Measurements from ENCODE around the gene AXIN2.
A peak's percentile ranks its signal among the peaks of the same experiment; 100 is the strongest.

AXIN2 gene

GRCh38 chr17:65584604-65585521 is 23.4 kb upstream of the AXIN2 start:
- no peak for DNase-seq (ENCODE audit: low read depth)

GRCh38 chr17:65583921-65584603 is 22.6 kb upstream of the AXIN2 start:
- no peak for DNase-seq (ENCODE audit: low read depth)

- DNase-seq (ENCODE audit: low read depth), result no peak
These were observed 15.5 kb upstream of the AXIN2 start for GRCh38 chr17:65576939-65577338.

DNA sequence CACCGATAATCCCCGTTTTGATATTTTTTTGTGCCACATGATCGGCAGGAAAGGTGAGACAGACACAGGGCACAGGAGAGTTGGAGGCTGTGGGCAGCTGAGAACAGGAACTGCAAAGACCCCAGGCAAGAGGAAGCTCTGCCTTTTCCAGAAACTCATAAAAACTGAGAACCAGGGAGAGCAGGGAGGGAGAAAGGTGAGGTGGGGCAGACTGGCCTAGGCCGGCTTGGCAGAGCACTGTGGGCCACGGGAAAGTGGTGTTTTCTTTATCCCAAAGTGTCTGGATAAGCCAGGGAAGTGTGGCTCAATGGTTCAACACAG is 11.8 kb upstream of the AXIN2 start:
- DNase-seq (ENCODE audit: low read depth), result no peak

GRCh38 chr17:65572581-65573281 is 11.3 kb upstream of the AXIN2 start:
- DNase-seq (ENCODE audit: low read depth), result no peak

GRCh38 chr17:65572186-65572580 is 10.7 kb upstream of the AXIN2 start:
- DNase-seq (ENCODE audit: low read depth), result no peak

GRCh38 chr17:65568918-65569317 is 7.5 kb upstream of the AXIN2 start:
- DNase-seq (ENCODE audit: low read depth), result no peak

DNA sequence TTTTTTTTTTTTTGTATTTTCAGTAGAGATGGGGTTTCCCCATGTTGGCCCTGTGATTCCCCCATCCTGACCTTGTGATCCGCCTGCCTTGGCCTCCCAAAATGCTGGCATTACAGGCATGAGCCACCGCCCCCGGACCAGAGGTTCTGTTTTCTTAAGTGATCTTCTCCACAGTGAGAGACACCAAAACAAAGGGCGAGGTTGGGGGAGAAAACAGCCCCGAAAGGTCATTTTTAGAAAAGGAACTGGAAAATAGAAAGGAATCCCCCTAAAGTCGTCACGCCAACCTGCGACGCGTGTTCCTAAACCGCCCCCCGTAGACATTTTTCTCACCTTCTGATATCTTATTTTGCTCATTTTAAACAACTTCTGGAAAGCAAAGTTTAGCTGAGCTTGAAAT is 6.1 kb upstream of the AXIN2 start:
- no peak for DNase-seq (ENCODE audit: low read depth)

- DNase-seq (ENCODE audit: low read depth), result no peak
These were observed 4.1 kb upstream of the AXIN2 start for GRCh38 chr17:65565559-65565958.

- no peak for DNase-seq (ENCODE audit: low read depth)
These were observed 3.3 kb upstream of the AXIN2 start for GRCh38 chr17:65564793-65565192.

- DNase-seq (ENCODE audit: low read depth), result no peak
These were observed 721 bp upstream of the AXIN2 start for GRCh38 chr17:65562206-65562531.

DNA sequence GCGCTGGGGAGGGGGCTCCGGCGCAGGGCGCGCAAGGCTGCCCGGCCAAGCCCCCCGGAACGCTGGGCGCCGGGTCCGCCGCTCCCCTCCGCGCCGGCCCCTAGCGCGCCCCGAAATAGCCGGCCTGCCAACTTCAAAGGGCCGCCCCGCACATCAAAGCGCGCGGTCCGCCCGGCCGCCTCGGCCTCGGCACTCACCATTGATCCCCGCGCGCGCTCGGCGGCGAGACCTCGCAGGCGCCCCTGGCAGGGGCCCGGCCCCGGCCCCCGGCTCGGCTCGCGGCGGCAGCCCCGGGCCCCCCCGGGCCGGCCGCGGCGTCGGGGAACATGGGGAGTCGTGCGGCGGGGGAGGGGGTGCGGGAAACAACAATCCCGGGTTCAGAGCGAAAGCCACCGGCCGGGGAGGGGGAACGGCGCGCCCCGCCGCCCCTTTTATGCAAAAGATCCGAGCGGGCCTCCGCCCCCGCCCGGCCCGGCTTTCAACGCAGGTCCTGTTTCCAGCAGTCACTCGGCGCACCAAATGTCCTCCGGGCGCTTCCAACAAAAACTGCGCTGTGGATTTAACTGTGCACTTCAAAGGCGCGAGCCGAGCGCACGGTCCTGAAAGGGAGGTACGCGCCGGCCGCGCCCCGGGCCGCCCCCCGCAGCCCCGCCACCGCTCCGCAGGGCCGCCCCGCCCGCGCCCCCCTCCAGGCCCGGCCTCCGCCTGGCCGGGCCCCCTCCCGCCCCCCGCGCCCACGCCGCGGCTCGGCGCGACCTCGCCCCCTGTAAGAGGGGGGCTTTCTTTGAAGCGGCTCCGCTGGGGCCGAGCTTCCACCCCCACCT is 608 bp downstream of the AXIN2 start:
- DNase-seq (ENCODE audit: low read depth), result peak; percentile 31

DNA sequence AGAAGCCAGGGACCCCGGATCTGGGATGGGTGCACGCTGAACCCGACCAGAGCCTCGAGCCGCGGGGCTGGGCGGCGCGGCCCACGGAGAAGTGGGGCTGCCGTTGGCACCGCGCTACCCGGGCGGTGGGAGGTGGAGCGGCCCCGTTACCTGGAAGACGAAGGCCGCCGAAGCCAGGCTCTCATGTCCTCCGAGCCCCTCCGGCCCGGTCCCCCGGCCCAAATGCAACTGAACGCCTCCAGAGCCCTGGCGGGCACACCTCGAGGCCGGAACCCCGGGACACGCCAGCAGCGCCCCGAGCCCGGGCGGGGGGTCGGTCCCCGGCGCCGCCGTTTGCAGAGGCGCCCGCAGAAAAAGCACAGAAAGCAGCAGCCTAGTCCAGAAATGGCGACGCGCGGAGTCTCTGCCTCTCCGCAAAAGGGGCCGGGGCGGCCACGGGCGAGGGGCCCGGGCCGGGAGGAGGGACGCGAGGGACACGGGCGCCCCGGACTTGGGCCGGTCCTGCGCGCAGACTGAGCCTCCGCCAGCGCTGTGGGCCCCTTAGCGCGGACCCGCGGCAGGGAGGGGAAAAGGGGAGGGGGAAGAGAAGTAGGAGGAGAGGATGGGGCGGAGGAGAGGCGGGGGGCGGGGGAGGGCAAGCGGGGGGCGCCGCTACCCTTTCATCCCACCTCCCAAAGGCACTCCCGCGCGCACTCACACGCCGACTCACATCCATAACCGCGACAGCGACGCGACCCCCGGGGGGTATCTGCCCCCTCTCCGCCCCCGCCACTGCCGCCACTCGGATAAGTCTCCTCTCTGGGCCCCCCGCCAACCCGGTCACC is 1.4 kb downstream of the AXIN2 start:
- DNase-seq (ENCODE audit: low read depth), result no peak

GRCh38 chr17:65559461-65559803 is 2.0 kb downstream of the AXIN2 start:
- DNase-seq (ENCODE audit: low read depth), result no peak

- no peak for DNase-seq (ENCODE audit: low read depth)
These were observed 2.6 kb downstream of the AXIN2 start for GRCh38 chr17:65558683-65559460.

DNA sequence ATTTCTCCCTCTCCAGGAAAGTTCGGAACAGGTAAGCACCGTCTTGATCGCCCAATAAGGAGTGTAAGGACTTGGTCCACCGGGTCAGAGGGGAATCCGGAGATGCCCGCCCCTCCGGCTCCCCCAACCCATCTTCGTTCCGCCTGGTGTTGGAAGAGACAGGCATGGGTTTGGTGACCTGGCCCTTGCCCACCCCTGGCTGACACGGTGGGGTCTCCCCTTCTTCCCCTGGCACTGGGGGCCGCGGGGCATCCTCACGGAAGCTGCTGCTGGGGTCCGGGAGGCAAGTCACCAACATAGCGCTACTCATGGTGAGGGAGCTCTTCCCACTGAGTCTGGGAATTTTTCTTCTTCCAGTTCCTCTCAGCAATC is 3.2 kb downstream of the AXIN2 start:
- no peak for DNase-seq (ENCODE audit: low read depth)

GRCh38 chr17:65557349-65558310 is 3.8 kb downstream of the AXIN2 start:
- no peak for DNase-seq (ENCODE audit: low read depth)

- no peak for DNase-seq (ENCODE audit: low read depth)
These were observed 4.5 kb downstream of the AXIN2 start for GRCh38 chr17:65556910-65557348.
